Measurements from ENCODE around the gene MAP2. TPM values are rescaled to one million over a fixed set of nuclear protein-coding genes. Genes with fewer than 3 reads are reported as not detected.

Gene MAP2
- total RNA-seq, 1 experiment from 2014 or later, result 71.1 TPM

GRCh38 chr2:209642146-209642820 lies 218.4 kb downstream of the MAP2 start:
- Histone ChIP-seq H4K20me1 (ENCODE audit: insufficient read depth) (no peaks in the 10 kb centered on the region), H3F3A (ENCODE audit: insufficient read depth, low read depth) (peaks cover 9% of the 10 kb centered on the region; the same call in 1 of the 2 replicates), H2AFZ (no peak overlapping the region), H3K36me3 (ENCODE audit: low read depth) (no peaks in the 10 kb centered on the region), H3K4me2 (peak overlapping the region; percentile 27; the same call in 1 of the 2 replicates), H3K27me3 (ENCODE audit: insufficient read depth, low read depth) (no peaks in the 10 kb centered on the region), H3K9me2 (ENCODE audit: insufficient read depth) (no peaks in the 10 kb centered on the region), H3K27ac (peak overlapping the region; percentile 41), H3K79me2 (ENCODE audit: low read depth) (no peaks in the 10 kb centered on the region), H3K4me3 (no peak overlapping the region), H3K4me1 (replicated peaks; ENCODE audit: insufficient read depth) (peaks cover 40% of the 10 kb centered on the region), H3K9me3 (ENCODE audit: insufficient read depth, low read depth) (no peaks in the 10 kb centered on the region)
- no TSS peak for BruUV-seq (replicated peaks)
- ChIA-PET POLR2A (ENCODE audit: unreplicated experiment) (no interaction called here), CTCF (no interaction called here)
- intact Hi-C loops (cut with micrococcal nuclease; ENCODE audit: unreplicated experiment), result loop anchor here (10.0 kb wide), 1 partner anchor 167 kb away; no protein-coding TSS in a partner anchor
- no peak for TF ChIP-seq EZH2 (IDR thresholded peaks at IDR 0.05; ENCODE audit: low read depth)
- TF ChIP-seq, protein P1, sequence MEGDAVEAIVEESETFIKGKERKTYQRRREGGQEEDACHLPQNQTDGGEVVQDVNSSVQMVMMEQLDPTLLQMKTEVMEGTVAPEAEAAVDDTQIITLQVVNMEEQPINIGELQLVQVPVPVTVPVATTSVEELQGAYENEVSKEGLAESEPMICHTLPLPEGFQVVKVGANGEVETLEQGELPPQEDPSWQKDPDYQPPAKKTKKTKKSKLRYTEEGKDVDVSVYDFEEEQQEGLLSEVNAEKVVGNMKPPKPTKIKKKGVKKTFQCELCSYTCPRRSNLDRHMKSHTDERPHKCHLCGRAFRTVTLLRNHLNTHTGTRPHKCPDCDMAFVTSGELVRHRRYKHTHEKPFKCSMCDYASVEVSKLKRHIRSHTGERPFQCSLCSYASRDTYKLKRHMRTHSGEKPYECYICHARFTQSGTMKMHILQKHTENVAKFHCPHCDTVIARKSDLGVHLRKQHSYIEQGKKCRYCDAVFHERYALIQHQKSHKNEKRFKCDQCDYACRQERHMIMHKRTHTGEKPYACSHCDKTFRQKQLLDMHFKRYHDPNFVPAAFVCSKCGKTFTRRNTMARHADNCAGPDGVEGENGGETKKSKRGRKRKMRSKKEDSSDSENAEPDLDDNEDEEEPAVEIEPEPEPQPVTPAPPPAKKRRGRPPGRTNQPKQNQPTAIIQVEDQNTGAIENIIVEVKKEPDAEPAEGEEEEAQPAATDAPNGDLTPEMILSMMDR (conservative IDR thresholded peaks at IDR 0.05), result no peak
- DNase-seq, result peak in 1 of 2 experiments; percentile 57

- DNase-seq, result no peak
- Histone ChIP-seq H3F3A (ENCODE audit: insufficient read depth, low read depth) (peaks cover 3% of the 10 kb centered on the region; the same call in 1 of the 2 replicates), H3K9me2 (ENCODE audit: insufficient read depth) (no peaks in the 10 kb centered on the region), H2AFZ (no peak overlapping the region), H3K4me3 (no peak overlapping the region), H3K79me2 (ENCODE audit: low read depth) (no peaks in the 10 kb centered on the region), H4K20me1 (ENCODE audit: insufficient read depth) (no peaks in the 10 kb centered on the region), H3K4me1 (replicated peaks; ENCODE audit: insufficient read depth) (peaks cover 20% of the 10 kb centered on the region), H3K36me3 (ENCODE audit: low read depth) (no peaks in the 10 kb centered on the region), H3K27ac (no peak overlapping the region), H3K4me2 (no peak overlapping the region), H3K27me3 (ENCODE audit: insufficient read depth, low read depth) (no peaks in the 10 kb centered on the region), H3K9me3 (ENCODE audit: insufficient read depth, low read depth) (no peaks in the 10 kb centered on the region)
- intact Hi-C loops (cut with micrococcal nuclease; ENCODE audit: unreplicated experiment), result loop anchor here (10.0 kb wide), 1 partner anchor 170 kb away; no protein-coding TSS in a partner anchor
- BruUV-seq (replicated peaks), result no TSS peak
- CTCF ChIA-PET, result no interaction called here
- POLR2A ChIA-PET (ENCODE audit: unreplicated experiment), result no interaction called here
- no peak for TF ChIP-seq EZH2 (IDR thresholded peaks at IDR 0.05; ENCODE audit: low read depth)
- TF ChIP-seq, protein P1 (conservative IDR thresholded peaks at IDR 0.05), result no peak
Observed at GRCh38 chr2:209644842-209645241, 221.0 kb downstream of the MAP2 start.

DNA sequence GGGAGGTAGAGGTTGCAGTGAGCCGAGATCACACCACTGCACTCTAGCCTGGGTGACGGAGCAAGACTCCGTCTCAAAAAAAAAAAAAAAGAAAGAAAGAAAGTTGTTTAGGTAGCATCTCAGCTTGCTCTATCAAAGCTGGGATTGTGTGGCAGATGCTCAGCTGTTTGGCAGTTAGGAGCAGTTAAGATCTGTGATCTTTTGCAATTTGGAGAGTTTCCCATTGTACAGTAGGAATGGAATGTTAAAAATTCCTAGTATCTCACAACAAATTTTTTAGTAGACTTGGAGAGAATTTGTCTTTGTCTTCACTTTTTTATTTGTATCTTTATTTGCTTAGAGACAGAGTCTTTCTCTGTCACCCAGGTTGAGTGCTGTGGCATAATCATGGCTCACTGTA lies 224.9 kb downstream of the MAP2 start:
- Histone ChIP-seq H3K9me2 (ENCODE audit: insufficient read depth) (no peaks in the 10 kb centered on the region), H3K27me3 (ENCODE audit: insufficient read depth, low read depth) (no peaks in the 10 kb centered on the region), H3K27ac (no peak overlapping the region), H3K4me1 (replicated peaks; ENCODE audit: insufficient read depth) (no peaks in the 10 kb centered on the region), H2AFZ (no peak overlapping the region), H3K4me2 (no peak overlapping the region), H3K36me3 (ENCODE audit: low read depth) (no peaks in the 10 kb centered on the region), H3F3A (ENCODE audit: insufficient read depth, low read depth) (no peaks in the 10 kb centered on the region), H4K20me1 (ENCODE audit: insufficient read depth) (no peaks in the 10 kb centered on the region), H3K9me3 (ENCODE audit: insufficient read depth, low read depth) (no peaks in the 10 kb centered on the region), H3K4me3 (no peak overlapping the region), H3K79me2 (ENCODE audit: low read depth) (no peaks in the 10 kb centered on the region)
- CTCF ChIA-PET, result interaction anchor here (0.6 kb wide), 1 partner anchor 1393 kb away, joined by 10 read pairs; no protein-coding TSS in a partner anchor
- intact Hi-C loops (cut with micrococcal nuclease; ENCODE audit: unreplicated experiment), result loop anchor here (10.0 kb wide), 1 partner anchor 174 kb away; no protein-coding TSS in a partner anchor
- BruUV-seq (replicated peaks), result no TSS peak
- DNase-seq, result no peak
- no peak for TF ChIP-seq EZH2 (IDR thresholded peaks at IDR 0.05; ENCODE audit: low read depth)
- TF ChIP-seq, protein P1 (conservative IDR thresholded peaks at IDR 0.05), result no peak
- POLR2A ChIA-PET (ENCODE audit: unreplicated experiment), result no interaction called here

Measured in PC-9 (cell line).